Measurements from ENCODE around the gene ERGIC1. TPM values are rescaled to one million over a fixed set of nuclear protein-coding genes. Genes with fewer than 3 reads are reported as not detected.

Gene ERGIC1
- total RNA-seq, 1 experiment from 2014 or later: 89.8 TPM

DNA sequence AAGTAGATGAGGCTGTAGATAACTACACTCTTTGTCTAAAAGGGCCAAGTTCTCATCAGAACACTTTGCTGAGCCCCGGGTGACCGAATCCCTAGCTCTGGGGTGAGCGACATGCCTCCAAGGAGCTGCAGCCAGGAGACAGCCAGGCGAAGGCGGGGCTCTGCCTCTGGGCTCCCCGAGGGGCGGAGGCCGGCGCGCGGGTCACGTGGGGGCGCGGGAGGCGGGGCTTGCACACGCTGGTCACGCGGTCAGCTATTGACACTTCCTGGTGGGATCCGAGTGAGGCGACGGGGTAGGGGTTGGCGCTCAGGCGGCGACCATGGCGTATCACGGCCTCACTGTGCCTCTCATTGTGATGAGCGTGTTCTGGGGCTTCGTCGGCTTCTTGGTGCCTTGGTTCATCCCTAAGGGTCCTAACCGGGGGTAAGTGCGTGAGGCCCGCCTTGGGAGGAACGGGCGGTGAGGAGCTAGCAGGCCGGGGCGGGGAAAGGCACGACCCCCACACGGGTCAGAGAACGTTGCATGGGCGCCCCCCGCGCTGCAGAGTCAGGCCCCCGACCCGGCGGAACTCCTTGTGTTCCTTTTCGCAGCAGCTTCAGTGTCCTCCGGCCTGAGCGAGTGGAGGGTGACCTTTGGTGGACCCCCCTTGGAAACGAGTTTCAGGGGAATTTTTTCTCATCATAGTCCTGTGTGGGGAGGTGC is 149.6 kb downstream of the ERGIC1 start, which contains the start of gene ATP6V0E1:
Gene ATP6V0E1, plus strand, starts transcription at position 230 of the 702 bp plus-strand sequence. Its CDS starts 90 bp downstream, at position 320.
- Mint-ChIP-seq H3K36me3 (no peaks in the 10 kb centered on the region), H3K27ac (peak within 1 kb of the TSS; percentile 97), H3K9me3 (no peaks in the 10 kb centered on the region), H3K27me3 (ENCODE audit: low read depth) (peaks cover 3% of the 10 kb centered on the region; the same call in 1 of the 2 replicates), H3K4me3 (peak within 1 kb of the TSS; percentile 98), H3K4me1 (peaks cover 9% of the 10 kb centered on the region)
- ChIA-PET CTCF (interaction anchor here (0.5 to 2.0 kb wide), 25 partner anchors 21 to 554 kb away, joined by 3 to 28 read pairs (median 5); partner anchors contain the start of genes BNIP1, DUSP1, NKX2-5 and RPL26L1), POLR2A (interaction anchor here (0.6 to 1.8 kb wide), 5 partner anchors 25 to 346 kb away, joined by 3 to 14 read pairs (median 7); partner anchors contain the start of genes BNIP1, RPL26L1 and STC2)
- peak; percentile 92 for ATAC-seq
- peak; percentile 98 for DNase-seq (ENCODE audit: low spot score)
- TF ChIP-seq ETV6 (CRISPR knock-in tag; IDR thresholded peaks at IDR 0.05): peak; percentile 93
- TF ChIP-seq, protein P1, sequence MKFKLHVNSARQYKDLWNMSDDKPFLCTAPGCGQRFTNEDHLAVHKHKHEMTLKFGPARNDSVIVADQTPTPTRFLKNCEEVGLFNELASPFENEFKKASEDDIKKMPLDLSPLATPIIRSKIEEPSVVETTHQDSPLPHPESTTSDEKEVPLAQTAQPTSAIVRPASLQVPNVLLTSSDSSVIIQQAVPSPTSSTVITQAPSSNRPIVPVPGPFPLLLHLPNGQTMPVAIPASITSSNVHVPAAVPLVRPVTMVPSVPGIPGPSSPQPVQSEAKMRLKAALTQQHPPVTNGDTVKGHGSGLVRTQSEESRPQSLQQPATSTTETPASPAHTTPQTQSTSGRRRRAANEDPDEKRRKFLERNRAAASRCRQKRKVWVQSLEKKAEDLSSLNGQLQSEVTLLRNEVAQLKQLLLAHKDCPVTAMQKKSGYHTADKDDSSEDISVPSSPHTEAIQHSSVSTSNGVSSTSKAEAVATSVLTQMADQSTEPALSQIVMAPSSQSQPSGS (CRISPR knock-in tag; IDR thresholded peaks at IDR 0.05; ENCODE audit: borderline replicate concordance, low read depth): no peak
- TF ChIP-seq SP1 (CRISPR knock-in tag; conservative IDR thresholded peaks at IDR 0.05): peak; percentile 79
- TF ChIP-seq ZBTB43 (CRISPR knock-in tag; IDR thresholded peaks at IDR 0.05): peak; percentile 94
- TF ChIP-seq GABPB1 (CRISPR knock-in tag; IDR thresholded peaks at IDR 0.05): peak; percentile 32; the same call in 1 of the 2 replicates
- peak; percentile 47; the same call in 1 of the 2 replicates for TF ChIP-seq CREB1 (CRISPR knock-in tag; IDR thresholded peaks at IDR 0.05)
- TF ChIP-seq, protein P2, sequence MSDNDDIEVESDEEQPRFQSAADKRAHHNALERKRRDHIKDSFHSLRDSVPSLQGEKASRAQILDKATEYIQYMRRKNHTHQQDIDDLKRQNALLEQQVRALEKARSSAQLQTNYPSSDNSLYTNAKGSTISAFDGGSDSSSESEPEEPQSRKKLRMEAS (CRISPR knock-in tag; IDR thresholded peaks at IDR 0.05): peak; percentile 91
- TF ChIP-seq, protein P3, sequence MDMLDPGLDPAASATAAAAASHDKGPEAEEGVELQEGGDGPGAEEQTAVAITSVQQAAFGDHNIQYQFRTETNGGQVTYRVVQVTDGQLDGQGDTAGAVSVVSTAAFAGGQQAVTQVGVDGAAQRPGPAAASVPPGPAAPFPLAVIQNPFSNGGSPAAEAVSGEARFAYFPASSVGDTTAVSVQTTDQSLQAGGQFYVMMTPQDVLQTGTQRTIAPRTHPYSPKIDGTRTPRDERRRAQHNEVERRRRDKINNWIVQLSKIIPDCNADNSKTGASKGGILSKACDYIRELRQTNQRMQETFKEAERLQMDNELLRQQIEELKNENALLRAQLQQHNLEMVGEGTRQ (CRISPR knock-in tag; IDR thresholded peaks at IDR 0.05): peak; percentile 99
- TF ChIP-seq JAZF1 (CRISPR knock-in tag; IDR thresholded peaks at IDR 0.05): no peak
- TF ChIP-seq FOXJ3 (CRISPR knock-in tag; IDR thresholded peaks at IDR 0.05; ENCODE audit: borderline replicate concordance): no peak
- TF ChIP-seq PRDM15 (CRISPR knock-in tag; IDR thresholded peaks at IDR 0.05): 0 out of 2 replicates have a peak, but pooled peaks have one; percentile 15
- no peak for TF ChIP-seq KAT7 (CRISPR knock-in tag; IDR thresholded peaks at IDR 0.05; ENCODE audit: borderline replicate concordance)
- peak; percentile 77 for TF ChIP-seq TEAD1 (CRISPR knock-in tag; IDR thresholded peaks at IDR 0.05)
- TF ChIP-seq, protein P4, sequence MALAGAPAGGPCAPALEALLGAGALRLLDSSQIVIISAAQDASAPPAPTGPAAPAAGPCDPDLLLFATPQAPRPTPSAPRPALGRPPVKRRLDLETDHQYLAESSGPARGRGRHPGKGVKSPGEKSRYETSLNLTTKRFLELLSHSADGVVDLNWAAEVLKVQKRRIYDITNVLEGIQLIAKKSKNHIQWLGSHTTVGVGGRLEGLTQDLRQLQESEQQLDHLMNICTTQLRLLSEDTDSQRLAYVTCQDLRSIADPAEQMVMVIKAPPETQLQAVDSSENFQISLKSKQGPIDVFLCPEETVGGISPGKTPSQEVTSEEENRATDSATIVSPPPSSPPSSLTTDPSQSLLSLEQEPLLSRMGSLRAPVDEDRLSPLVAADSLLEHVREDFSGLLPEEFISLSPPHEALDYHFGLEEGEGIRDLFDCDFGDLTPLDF (CRISPR knock-in tag; IDR thresholded peaks at IDR 0.05): no peak
- no peak for TF ChIP-seq ZNF396 (CRISPR knock-in tag; IDR thresholded peaks at IDR 0.05; ENCODE audit: borderline replicate concordance)
- TF ChIP-seq FOXP1 (CRISPR knock-in tag; IDR thresholded peaks at IDR 0.05; ENCODE audit: borderline replicate concordance): peak; percentile 62
- 0 out of 2 replicates have a peak, but pooled peaks have one; percentile 30 for TF ChIP-seq TP53 (CRISPR knock-in tag; IDR thresholded peaks at IDR 0.05)
- TF ChIP-seq STAT6 (CRISPR knock-in tag; conservative IDR thresholded peaks at IDR 0.05; ENCODE audit: low read depth): no peak
- TF ChIP-seq NFATC4 (CRISPR knock-in tag; IDR thresholded peaks at IDR 0.05): no peak
- no peak for TF ChIP-seq ZNF532 (CRISPR knock-in tag; IDR thresholded peaks at IDR 0.05; ENCODE audit: borderline replicate concordance)
